Measurements from ENCODE around the gene TARM1.

Gene TARM1

DNA sequence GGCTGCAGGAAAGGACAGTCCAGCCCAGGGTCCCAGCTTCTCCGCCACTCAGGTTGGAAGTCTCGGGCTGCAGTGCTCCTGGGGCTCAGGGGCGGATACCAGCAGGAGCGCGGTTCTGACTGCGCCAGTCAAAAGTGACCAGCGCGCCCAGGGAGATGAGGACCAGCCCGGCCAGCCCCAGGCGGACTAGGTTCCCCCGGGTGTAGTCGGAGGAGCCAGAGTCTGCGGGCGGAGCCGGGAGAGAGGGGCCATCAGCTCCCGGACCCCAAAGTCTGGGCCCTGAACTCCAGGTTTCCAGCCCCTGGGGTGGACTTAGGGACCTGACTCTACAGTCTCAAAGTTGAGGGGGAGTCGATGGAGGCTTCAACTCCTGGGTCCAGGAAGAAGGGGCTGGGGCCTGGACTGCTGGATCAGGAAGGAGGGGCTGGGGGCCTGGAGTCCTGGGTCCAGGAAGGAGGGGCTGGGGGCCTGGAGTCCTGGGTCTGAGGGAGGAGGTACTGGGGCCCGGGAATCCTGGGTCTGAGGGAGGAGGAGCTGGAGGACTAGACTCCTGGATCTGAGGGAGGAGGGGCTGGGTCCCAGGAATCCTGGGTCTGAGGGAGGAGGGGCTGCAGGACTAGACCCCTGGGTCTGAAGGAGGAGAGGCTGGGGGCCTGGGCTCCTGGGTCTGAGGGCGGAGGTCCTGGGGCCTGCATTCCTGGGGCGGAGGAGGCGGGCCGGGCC lies 14.1 kb upstream of the TARM1 start:
- Histone ChIP-seq H3K36me3 (ENCODE audit: control insufficient read depth in 2 of 2, insufficient read depth in 1 of 2, low read length in 2 of 2) (no peaks in the 10 kb centered on the region), H3K9me3 (ENCODE audit: control insufficient read depth, insufficient read depth, low read depth, low read length) (no peaks in the 10 kb centered on the region), H3K4me3 (ENCODE audit: low read depth, low read length) (peak overlapping the region; percentile 8; the same call in 1 of the 2 replicates), H3K27ac (ENCODE audit: extremely low read depth, low read depth, low read length) (no peak overlapping the region; the same call in 1 of the 2 replicates), H3K4me1 (ENCODE audit: control insufficient read depth, insufficient read depth, low read length) (no peaks in the 10 kb centered on the region)
- POLR2A ChIA-PET: interaction anchor here (0.6 to 1.2 kb wide), 3 partner anchors 20 to 293 kb away, joined by 3 to 5 read pairs (median 3); partner anchors contain the start of genes CNOT3, PRPF31 and TFPT
- CTCF ChIA-PET: interaction anchor here (0.5 to 1.0 kb wide), 4 partner anchors 9 to 411 kb away, joined by 3 to 4 read pairs (median 3); no protein-coding TSS in a partner anchor
- no peak for TF ChIP-seq YY2 (tag by site-specific recombination; IDR thresholded peaks at IDR 0.05)

DNA sequence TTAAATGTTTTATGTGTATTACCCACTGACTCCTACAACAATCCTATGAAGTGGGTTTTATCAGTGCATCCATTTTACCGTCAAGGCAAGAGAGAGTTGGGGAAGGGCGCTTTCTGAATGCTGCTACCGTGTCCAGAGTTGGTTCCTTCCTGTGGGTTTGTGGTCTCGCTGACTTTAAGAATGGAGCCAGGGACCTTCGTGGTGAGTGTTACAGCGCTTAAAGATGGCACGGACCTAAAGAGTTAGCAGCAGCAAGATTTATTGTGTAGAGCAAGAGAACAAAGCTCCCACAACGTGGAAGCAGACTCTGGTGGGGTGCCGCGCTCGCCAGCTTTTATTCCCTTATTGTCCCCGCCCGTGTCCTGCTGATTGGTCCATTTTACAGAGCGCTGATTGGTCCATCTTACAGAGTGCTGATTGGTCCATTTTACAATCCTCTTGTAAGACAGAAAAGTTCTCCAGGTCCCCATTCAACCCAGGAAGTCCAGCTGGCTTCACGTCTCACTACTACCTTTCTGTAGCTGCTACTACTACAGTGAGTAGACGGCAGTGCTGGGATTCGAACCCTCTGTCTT lies 13.3 kb upstream of the TARM1 start:
- Histone ChIP-seq H3K9me3 (ENCODE audit: control insufficient read depth, insufficient read depth, low read depth, low read length) (no peaks in the 10 kb centered on the region), H3K4me1 (ENCODE audit: control insufficient read depth, insufficient read depth, low read length) (no peaks in the 10 kb centered on the region), H3K4me3 (ENCODE audit: low read depth, low read length) (no peak overlapping the region), H3K27ac (ENCODE audit: extremely low read depth, low read depth, low read length) (no peak overlapping the region), H3K36me3 (ENCODE audit: control insufficient read depth in 2 of 2, insufficient read depth in 1 of 2, low read length in 2 of 2) (no peaks in the 10 kb centered on the region)
- CTCF ChIA-PET: interaction anchor here (0.7 to 0.9 kb wide), 2 partner anchors 7 to 8 kb away, joined by 3 to 4 read pairs; no protein-coding TSS in a partner anchor
- TF ChIP-seq ZNF121 (tag by site-specific recombination; IDR thresholded peaks at IDR 0.05) (no peak), WT1 (tag by site-specific recombination; IDR thresholded peaks at IDR 0.05) (no peak), ZNF48 (tag by site-specific recombination; IDR thresholded peaks at IDR 0.05) (no peak), YY2 (tag by site-specific recombination; IDR thresholded peaks at IDR 0.05) (no peak), ZNF239 (tag by site-specific recombination; IDR thresholded peaks at IDR 0.05) (no peak), SCRT1 (tag by site-specific recombination; IDR thresholded peaks at IDR 0.05; ENCODE audit: borderline replicate concordance) (no peak), ZNF184 (tag by site-specific recombination; IDR thresholded peaks at IDR 0.05) (no peak), ZNF660 (tag by site-specific recombination; IDR thresholded peaks at IDR 0.05) (no peak), KLF16 (tag by site-specific recombination; IDR thresholded peaks at IDR 0.05) (no peak), HOXA7 (CRISPR knock-in tag; IDR thresholded peaks at IDR 0.05; ENCODE audit: borderline replicate concordance) (no peak), ZFP69B (tag by site-specific recombination; IDR thresholded peaks at IDR 0.05) (no peak), ZNF777 (tag by site-specific recombination; IDR thresholded peaks at IDR 0.05; ENCODE audit: borderline replicate concordance) (no peak), ZNF664 (tag by site-specific recombination; IDR thresholded peaks at IDR 0.05) (no peak)
- TF ChIP-seq, protein P1, sequence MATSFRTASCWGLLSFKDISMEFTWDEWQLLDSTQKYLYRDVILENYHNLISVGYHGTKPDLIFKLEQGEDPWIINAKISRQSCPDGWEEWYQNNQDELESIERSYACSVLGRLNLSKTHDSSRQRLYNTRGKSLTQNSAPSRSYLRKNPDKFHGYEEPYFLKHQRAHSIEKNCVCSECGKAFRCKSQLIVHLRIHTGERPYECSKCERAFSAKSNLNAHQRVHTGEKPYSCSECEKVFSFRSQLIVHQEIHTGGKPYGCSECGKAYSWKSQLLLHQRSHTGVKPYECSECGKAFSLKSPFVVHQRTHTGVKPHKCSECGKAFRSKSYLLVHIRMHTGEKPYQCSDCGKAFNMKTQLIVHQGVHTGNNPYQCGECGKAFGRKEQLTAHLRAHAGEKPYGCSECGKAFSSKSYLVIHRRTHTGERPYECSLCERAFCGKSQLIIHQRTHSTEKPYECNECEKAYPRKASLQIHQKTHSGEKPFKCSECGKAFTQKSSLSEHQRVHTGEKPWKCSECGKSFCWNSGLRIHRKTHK (tag by site-specific recombination; IDR thresholded peaks at IDR 0.05): no peak
- POLR2A ChIA-PET: interaction anchor here (0.6 kb wide), 1 partner anchor 292 kb away, joined by 3 read pairs; no protein-coding TSS in a partner anchor

DNA sequence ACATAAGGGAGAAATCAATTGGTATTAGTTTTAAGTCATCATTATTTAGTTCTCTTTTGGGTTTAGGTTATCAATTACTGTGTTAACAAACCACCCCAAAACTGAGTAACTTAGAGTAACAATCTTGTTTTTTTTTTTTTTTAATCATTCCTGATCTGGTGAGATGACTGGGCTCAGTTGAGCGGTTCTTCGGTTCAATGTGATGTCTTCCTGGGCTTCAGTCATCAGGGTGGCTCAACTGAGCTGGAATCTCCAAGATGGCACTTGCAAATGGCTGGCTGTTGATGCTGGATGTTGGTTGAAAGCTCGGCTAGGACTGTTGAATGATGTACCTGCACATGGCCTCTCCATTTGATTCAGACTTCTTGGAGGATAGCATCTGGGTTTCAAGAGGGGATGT lies 3.2 kb upstream of the TARM1 start:
- Histone ChIP-seq H3K27ac (ENCODE audit: extremely low read depth, low read depth, low read length) (no peak overlapping the region), H3K36me3 (ENCODE audit: control insufficient read depth in 2 of 2, insufficient read depth in 1 of 2, low read length in 2 of 2) (no peaks in the 10 kb centered on the region), H3K9me3 (ENCODE audit: control insufficient read depth, insufficient read depth, low read depth, low read length) (no peaks in the 10 kb centered on the region; the same call in 1 of the 2 replicates), H3K4me1 (ENCODE audit: control insufficient read depth, insufficient read depth, low read length) (no peaks in the 10 kb centered on the region), H3K4me3 (ENCODE audit: low read depth, low read length) (no peak overlapping the region)
- POLR2A ChIA-PET: no interaction called here
- TF ChIP-seq ZNF221 (tag by site-specific recombination; IDR thresholded peaks at IDR 0.05; ENCODE audit: borderline replicate concordance) (no peak), ZNF146 (tag by site-specific recombination; IDR thresholded peaks at IDR 0.05) (no peak)
- CTCF ChIA-PET: no interaction called here

DNA sequence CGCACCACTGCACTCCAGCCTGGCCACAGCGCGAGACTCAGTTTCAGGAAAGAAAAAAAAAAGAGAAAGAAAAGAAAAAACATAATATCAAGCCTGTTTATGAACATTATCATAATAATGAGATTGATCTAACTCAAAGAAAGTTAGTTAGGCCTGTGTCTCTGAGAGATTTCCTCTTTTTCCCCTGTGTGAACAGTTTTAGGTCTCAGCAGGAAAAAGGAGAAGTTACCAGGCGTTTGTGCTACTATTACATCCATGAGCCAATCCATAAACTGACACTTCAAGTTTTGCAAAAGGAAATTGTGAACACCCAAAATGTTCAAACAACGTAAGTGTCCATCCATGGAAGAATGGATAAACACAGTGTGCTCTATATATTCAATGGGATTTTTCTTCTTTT lies 3.8 kb downstream of the TARM1 start:
- no peaks in the 10 kb centered on the region for H3K4me1 ChIP-seq (ENCODE audit: control insufficient read depth, insufficient read depth, low read length)
- no peaks in the 10 kb centered on the region; the same call in 1 of the 2 replicates for H3K9me3 ChIP-seq (ENCODE audit: control insufficient read depth, insufficient read depth, low read depth, low read length)
- H3K4me3 ChIP-seq (ENCODE audit: low read depth, low read length): no peak overlapping the region
- CTCF ChIA-PET: interaction anchor here (0.6 kb wide), 1 partner anchor 17 kb away, joined by 3 read pairs; no protein-coding TSS in a partner anchor
- H3K27ac ChIP-seq (ENCODE audit: extremely low read depth, low read depth, low read length): no peak overlapping the region
- POLR2A ChIA-PET: no interaction called here
- no peaks in the 10 kb centered on the region for H3K36me3 ChIP-seq (ENCODE audit: control insufficient read depth in 2 of 2, insufficient read depth in 1 of 2, low read length in 2 of 2)
- no peak for TF ChIP-seq ZBTB20 (tag by site-specific recombination; IDR thresholded peaks at IDR 0.05)
- TF ChIP-seq ZNF610 (tag by site-specific recombination; IDR thresholded peaks at IDR 0.05; ENCODE audit: borderline replicate concordance): no peak
- no peak for TF ChIP-seq ZNF624 (tag by site-specific recombination; IDR thresholded peaks at IDR 0.05)
- no peak for TF ChIP-seq ZNF596 (tag by site-specific recombination; IDR thresholded peaks at IDR 0.05)
- TF ChIP-seq, protein P2, sequence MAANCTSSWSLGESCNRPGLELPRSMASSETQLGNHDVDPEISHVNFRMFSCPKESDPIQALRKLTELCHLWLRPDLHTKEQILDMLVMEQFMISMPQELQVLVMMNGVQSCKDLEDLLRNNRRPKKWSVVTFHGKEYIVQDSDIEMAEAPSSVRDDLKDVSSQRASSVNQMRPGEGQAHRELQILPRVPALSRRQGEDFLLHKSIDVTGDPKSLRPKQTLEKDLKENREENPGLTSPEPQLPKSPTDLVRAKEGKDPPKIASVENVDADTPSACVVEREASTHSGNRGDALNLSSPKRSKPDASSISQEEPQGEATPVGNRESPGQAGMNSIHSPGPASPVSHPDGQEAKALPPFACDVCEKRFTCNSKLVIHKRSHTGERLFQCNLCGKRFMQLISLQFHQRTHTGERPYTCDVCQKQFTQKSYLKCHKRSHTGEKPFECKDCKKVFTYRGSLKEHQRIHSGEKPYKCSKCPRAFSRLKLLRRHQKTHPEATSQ (tag by site-specific recombination; IDR thresholded peaks at IDR 0.05): no peak
- no peak for TF ChIP-seq ZNF354C (tag by site-specific recombination; IDR thresholded peaks at IDR 0.05; ENCODE audit: borderline replicate concordance, low read depth)
- no peak for TF ChIP-seq ZFHX2 (tag by site-specific recombination; conservative IDR thresholded peaks at IDR 0.05)
- TF ChIP-seq ZNF585B (tag by site-specific recombination; IDR thresholded peaks at IDR 0.05): no peak
- TF ChIP-seq ZNF837 (tag by site-specific recombination; IDR thresholded peaks at IDR 0.05): no peak
- TF ChIP-seq ZNF140 (tag by site-specific recombination; IDR thresholded peaks at IDR 0.05): no peak
- TF ChIP-seq ZBTB17 (tag by site-specific recombination; IDR thresholded peaks at IDR 0.05): no peak

Data from HEK293 (cell line).